ENCODE results near the gene SFXN5.

DNA sequence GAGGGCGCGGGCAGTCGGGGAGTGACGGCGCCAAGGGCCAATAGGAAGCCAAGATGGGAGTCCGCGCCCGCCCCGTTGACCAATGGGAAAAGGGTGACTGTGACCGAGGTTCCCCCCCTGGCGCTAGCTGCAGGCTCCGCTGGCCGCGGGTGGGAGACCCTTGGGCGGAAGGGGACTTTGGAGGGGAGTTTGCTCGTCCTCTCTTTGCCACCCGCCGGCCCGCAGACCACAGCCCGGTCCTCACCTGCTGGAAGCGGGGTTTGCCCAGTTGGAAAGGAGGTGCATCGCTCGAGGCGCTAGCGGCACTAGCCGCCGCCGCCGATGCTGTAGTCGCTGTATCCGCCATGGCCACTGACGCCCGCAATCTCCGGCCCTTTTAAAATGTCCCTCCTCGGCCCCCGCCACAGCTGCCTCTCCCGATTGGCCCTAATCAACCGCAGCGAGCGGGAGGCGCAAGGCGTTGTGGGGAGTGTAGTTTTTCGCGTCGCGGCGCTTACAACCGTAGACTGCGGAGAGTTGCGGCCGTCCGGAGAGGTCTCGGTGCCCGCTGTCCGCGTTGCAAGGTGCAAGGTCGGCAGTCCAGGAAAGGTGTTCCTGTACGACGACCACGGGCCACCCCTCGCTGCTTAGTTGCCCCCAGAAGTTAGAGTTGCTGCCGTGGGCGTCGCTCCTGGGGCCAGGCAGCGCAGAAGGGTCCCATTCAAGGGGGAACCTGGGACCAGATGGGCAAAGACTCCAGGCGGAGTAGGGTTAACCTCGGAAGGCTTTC, at the start of gene SFXN5:
- TF ChIP-seq, protein P1, sequence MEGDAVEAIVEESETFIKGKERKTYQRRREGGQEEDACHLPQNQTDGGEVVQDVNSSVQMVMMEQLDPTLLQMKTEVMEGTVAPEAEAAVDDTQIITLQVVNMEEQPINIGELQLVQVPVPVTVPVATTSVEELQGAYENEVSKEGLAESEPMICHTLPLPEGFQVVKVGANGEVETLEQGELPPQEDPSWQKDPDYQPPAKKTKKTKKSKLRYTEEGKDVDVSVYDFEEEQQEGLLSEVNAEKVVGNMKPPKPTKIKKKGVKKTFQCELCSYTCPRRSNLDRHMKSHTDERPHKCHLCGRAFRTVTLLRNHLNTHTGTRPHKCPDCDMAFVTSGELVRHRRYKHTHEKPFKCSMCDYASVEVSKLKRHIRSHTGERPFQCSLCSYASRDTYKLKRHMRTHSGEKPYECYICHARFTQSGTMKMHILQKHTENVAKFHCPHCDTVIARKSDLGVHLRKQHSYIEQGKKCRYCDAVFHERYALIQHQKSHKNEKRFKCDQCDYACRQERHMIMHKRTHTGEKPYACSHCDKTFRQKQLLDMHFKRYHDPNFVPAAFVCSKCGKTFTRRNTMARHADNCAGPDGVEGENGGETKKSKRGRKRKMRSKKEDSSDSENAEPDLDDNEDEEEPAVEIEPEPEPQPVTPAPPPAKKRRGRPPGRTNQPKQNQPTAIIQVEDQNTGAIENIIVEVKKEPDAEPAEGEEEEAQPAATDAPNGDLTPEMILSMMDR (conservative IDR thresholded peaks at IDR 0.05; ENCODE audit: low read depth, low read length) = no peak
- TF ChIP-seq EZH2phosphoT487 (IDR thresholded peaks at IDR 0.05; ENCODE audit: borderline replicate concordance, low read length) = no peak
